ENCODE measurements around the gene FAM168B. TPM values are rescaled to one million over a fixed set of nuclear protein-coding genes. Genes with fewer than 3 reads are reported as not detected.

Gene FAM168B
- total and polyA plus RNA-seq, 2 donors = 24.2 to 31.4 TPM

- DNase-seq (ENCODE audit: low read depth in 6 of 9, low spot score in 9 of 9) = no peak
- H3K27me3 ChIP-seq (ENCODE audit: control insufficient read depth in 2 of 2, insufficient read depth in 1 of 2, low read length in 1 of 2) = peaks cover 0 to 7% of the 10 kb centered on the region in 2 donors
- H3K36me3 ChIP-seq (ENCODE audit: control insufficient read depth in 2 of 2, insufficient read depth in 2 of 2, low read length in 1 of 2) = no peaks in the 10 kb centered on the region
- no peak overlapping the region for H3K27ac ChIP-seq (ENCODE audit: low read depth in 1 of 2, low read length in 1 of 2)
- H3K9me3 ChIP-seq (ENCODE audit: control insufficient read depth in 2 of 2, insufficient read depth in 1 of 2, low read length in 1 of 2) = no peaks in the 10 kb centered on the region
- no peak overlapping the region for H3K4me3 ChIP-seq (ENCODE audit: low read length in 2 of 2)
- no peaks in the 10 kb centered on the region for H3K4me1 ChIP-seq (ENCODE audit: control insufficient read depth in 2 of 2, insufficient read depth in 2 of 2, low read length in 2 of 2)
- 98% methylated on average over 1 of the region's 1 CpG for WGBS
These were observed 84.3 kb downstream of the FAM168B start for GRCh38 chr2:131008967-131009366.

GRCh38 chr2:131006561-131006960 lies 86.7 kb downstream of the FAM168B start:
- no peaks in the 10 kb centered on the region for H3K4me1 ChIP-seq (ENCODE audit: control insufficient read depth in 2 of 2, insufficient read depth in 2 of 2, low read length in 2 of 2)
- DNase-seq (ENCODE audit: low read depth in 6 of 9, low spot score in 9 of 9) = no peak
- H3K27ac ChIP-seq (ENCODE audit: low read depth in 1 of 2, low read length in 1 of 2) = no peak overlapping the region
- H3K9me3 ChIP-seq (ENCODE audit: control insufficient read depth in 2 of 2, insufficient read depth in 1 of 2, low read length in 1 of 2) = no peaks in the 10 kb centered on the region
- H3K27me3 ChIP-seq (ENCODE audit: control insufficient read depth in 2 of 2, insufficient read depth in 1 of 2, low read length in 1 of 2) = peaks cover 0 to 4% of the 10 kb centered on the region in 2 donors
- no peaks in the 10 kb centered on the region for H3K36me3 ChIP-seq (ENCODE audit: control insufficient read depth in 2 of 2, insufficient read depth in 2 of 2, low read length in 1 of 2)
- no peak overlapping the region for H3K4me3 ChIP-seq (ENCODE audit: low read length in 2 of 2)
- WGBS = 96% methylated on average over 2 of the region's 2 CpGs

- 84% methylated on average over 16 of the region's 16 CpGs for WGBS
- Histone ChIP-seq H3K4me1 (ENCODE audit: control insufficient read depth in 2 of 2, insufficient read depth in 2 of 2, low read length in 2 of 2) (no peaks in the 10 kb centered on the region), H3K27ac (ENCODE audit: low read depth in 1 of 2, low read length in 1 of 2) (no peak overlapping the region), H3K4me3 (ENCODE audit: low read length in 2 of 2) (no peak overlapping the region), H3K36me3 (ENCODE audit: control insufficient read depth in 2 of 2, insufficient read depth in 2 of 2, low read length in 1 of 2) (no peaks in the 10 kb centered on the region), H3K27me3 (ENCODE audit: control insufficient read depth in 2 of 2, insufficient read depth in 1 of 2, low read length in 1 of 2) (peaks cover 0 to 4% of the 10 kb centered on the region in 2 donors), H3K9me3 (ENCODE audit: control insufficient read depth in 2 of 2, insufficient read depth in 1 of 2, low read length in 1 of 2) (no peaks in the 10 kb centered on the region)
- DNase-seq (ENCODE audit: low read depth in 6 of 9, low spot score in 9 of 9) = no peak
These were observed 87.9 kb downstream of the FAM168B start for GRCh38 chr2:131005216-131005935.

GRCh38 chr2:131004446-131005209 lies 88.6 kb downstream of the FAM168B start:
- Histone ChIP-seq H3K27me3 (ENCODE audit: control insufficient read depth in 2 of 2, insufficient read depth in 1 of 2, low read length in 1 of 2) (peaks cover 0 to 4% of the 10 kb centered on the region in 2 donors), H3K4me3 (ENCODE audit: low read length in 2 of 2) (no peak overlapping the region), H3K9me3 (ENCODE audit: control insufficient read depth in 2 of 2, insufficient read depth in 1 of 2, low read length in 1 of 2) (no peaks in the 10 kb centered on the region), H3K4me1 (ENCODE audit: control insufficient read depth in 2 of 2, insufficient read depth in 2 of 2, low read length in 2 of 2) (no peaks in the 10 kb centered on the region), H3K36me3 (ENCODE audit: control insufficient read depth in 2 of 2, insufficient read depth in 2 of 2, low read length in 1 of 2) (no peaks in the 10 kb centered on the region), H3K27ac (ENCODE audit: low read depth in 1 of 2, low read length in 1 of 2) (no peak overlapping the region)
- DNase-seq (ENCODE audit: low read depth in 6 of 9, low spot score in 9 of 9) = no peak
- 96% methylated on average over 11 of the region's 11 CpGs for WGBS

GRCh38 chr2:130998561-130998960 lies 94.7 kb downstream of the FAM168B start:
- no peaks in the 10 kb centered on the region for H3K36me3 ChIP-seq (ENCODE audit: control insufficient read depth in 2 of 2, insufficient read depth in 2 of 2, low read length in 1 of 2)
- no peak overlapping the region for H3K27ac ChIP-seq (ENCODE audit: low read depth in 1 of 2, low read length in 1 of 2)
- H3K4me3 ChIP-seq (ENCODE audit: low read length in 2 of 2) = no peak overlapping the region
- no peaks in the 10 kb centered on the region for H3K9me3 ChIP-seq (ENCODE audit: control insufficient read depth in 2 of 2, insufficient read depth in 1 of 2, low read length in 1 of 2)
- WGBS = 88% methylated on average over 6 of the region's 6 CpGs
- no peaks in the 10 kb centered on the region for H3K27me3 ChIP-seq (ENCODE audit: control insufficient read depth in 2 of 2, insufficient read depth in 1 of 2, low read length in 1 of 2)
- no peak for DNase-seq (ENCODE audit: low read depth in 6 of 9, low spot score in 9 of 9)
- no peaks in the 10 kb centered on the region for H3K4me1 ChIP-seq (ENCODE audit: control insufficient read depth in 2 of 2, insufficient read depth in 2 of 2, low read length in 2 of 2)

Other genes with a start within 250 kb of the FAM168B start
- gene PLEKHB2, start 11.9 kb upstream of the FAM168B start, total RNA-seq = 41.8 TPM
- gene PLEKHB2, start 11.9 kb upstream of the FAM168B start, polyA plus RNA-seq = 32.7 TPM
- gene POTEE, start 116.1 kb upstream of the FAM168B start, total RNA-seq = 0.05 TPM
- gene POTEE, start 116.1 kb upstream of the FAM168B start, polyA plus RNA-seq = not detected

Measured in thymus (tissue), 11 donors.